ENCODE data around the gene EVI5L.

The EVI5L gene

GRCh38 chr19:7847664-7848063 lies 17.6 kb downstream of the EVI5L start:
- DNase-seq, result no peak
- Histone ChIP-seq H3K27me3 (replicated peaks) (no peaks in the 10 kb centered on the region), H3K4me3 (ENCODE audit: low read depth, low read length) (no peak overlapping the region), H3K36me3 (replicated peaks) (peaks cover 3% of the 10 kb centered on the region), H3K27ac (no peak overlapping the region)
- TF ChIP-seq CTCF (IDR thresholded peaks at IDR 0.05; ENCODE audit: low read depth, low read length, missing control alignments), result no peak
- in situ Hi-C loops (cut with HindIII; ENCODE audit: low pct_ligation_motif_present, low sequenced_read_pairs), result no loop called here

GRCh38 chr19:7848779-7849457 lies 18.9 kb downstream of the EVI5L start:
- no peak overlapping the region for H3K4me3 ChIP-seq (ENCODE audit: low read depth, low read length)

GRCh38 chr19:7849631-7849999 lies 19.6 kb downstream of the EVI5L start:
- Histone ChIP-seq H3K36me3 (replicated peaks) (peaks cover 3% of the 10 kb centered on the region), H3K27ac (no peak overlapping the region), H3K4me3 (ENCODE audit: low read depth, low read length) (no peak overlapping the region), H3K27me3 (replicated peaks) (no peaks in the 10 kb centered on the region)
- in situ Hi-C loops (cut with HindIII; ENCODE audit: low pct_ligation_motif_present, low sequenced_read_pairs), result no loop called here
- TF ChIP-seq CTCF (IDR thresholded peaks at IDR 0.05; ENCODE audit: low read depth, low read length, missing control alignments), result no peak
- no peak for DNase-seq

More at GRCh38 chr19:7848779-7849457, 18.9 kb downstream of the EVI5L start:
- DNase-seq, result no peak
- Histone ChIP-seq H3K27ac (no peak overlapping the region), H3K36me3 (replicated peaks) (peaks cover 3% of the 10 kb centered on the region), H3K27me3 (replicated peaks) (no peaks in the 10 kb centered on the region)
- no peak for TF ChIP-seq CTCF (IDR thresholded peaks at IDR 0.05; ENCODE audit: low read depth, low read length, missing control alignments)
- in situ Hi-C loops (cut with HindIII; ENCODE audit: low pct_ligation_motif_present, low sequenced_read_pairs), result no loop called here

GRCh38 chr19:7850000-7850813 lies 20.2 kb downstream of the EVI5L start:
- DNase-seq, result no peak
- Histone ChIP-seq H3K36me3 (replicated peaks) (peaks cover 3% of the 10 kb centered on the region), H3K27me3 (replicated peaks) (no peaks in the 10 kb centered on the region), H3K4me3 (ENCODE audit: low read depth, low read length) (no peak overlapping the region), H3K27ac (no peak overlapping the region)
- in situ Hi-C loops (cut with HindIII; ENCODE audit: low pct_ligation_motif_present, low sequenced_read_pairs), result no loop called here
- no peak for TF ChIP-seq CTCF (IDR thresholded peaks at IDR 0.05; ENCODE audit: low read depth, low read length, missing control alignments)

- in situ Hi-C loops (cut with HindIII; ENCODE audit: low pct_ligation_motif_present, low sequenced_read_pairs), result no loop called here
- Histone ChIP-seq H3K36me3 (replicated peaks) (peaks cover 3% of the 10 kb centered on the region), H3K27me3 (replicated peaks) (no peaks in the 10 kb centered on the region), H3K27ac (no peak overlapping the region), H3K4me3 (ENCODE audit: low read depth, low read length) (no peak overlapping the region)
- DNase-seq, result no peak
- no peak for TF ChIP-seq CTCF (IDR thresholded peaks at IDR 0.05; ENCODE audit: low read depth, low read length, missing control alignments)
Observed at GRCh38 chr19:7850945-7851622, 21.1 kb downstream of the EVI5L start.
